ENCODE data around the gene TMEM256. TPM values are rescaled to one million over a fixed set of nuclear protein-coding genes. Genes with fewer than 3 reads are reported as not detected.

Gene TMEM256
- polyA plus RNA-seq, 3 donors, result 39.2 to 81.4 (median 72.6) TPM

- Histone ChIP-seq H3K4me2 (replicated peaks; ENCODE audit: extremely low read depth, low read length, poor library complexity, severe bottlenecking) (peak within 1 kb of the TSS; percentile 11), H4K20me1 (ENCODE audit: insufficient read depth, low read length) (no peaks in the 10 kb centered on the region), H3K4me1 (ENCODE audit: control insufficient read depth in 1 of 2, insufficient read depth in 2 of 2, low read length in 2 of 2) (peaks cover 12 to 22% of the 10 kb centered on the region in 2 donors), H2AFZ (ENCODE audit: insufficient read depth, low read depth, low read length, poor library complexity, severe bottlenecking) (no peak within 1 kb of the TSS), H3K9ac (ENCODE audit: insufficient read depth, low read length, poor library complexity, severe bottlenecking) (no peak within 1 kb of the TSS), H3K27ac (ENCODE audit: low read depth in 1 of 2, low read length in 2 of 2) (no peak within 1 kb of the TSS), H3K36me3 (replicated peaks in 1 of 2; ENCODE audit: control insufficient read depth in 1 of 2, insufficient read depth in 2 of 2, low read length in 2 of 2) (no peaks in the 10 kb centered on the region), H3K4me3 (replicated peaks in 1 of 3; ENCODE audit: low read depth in 2 of 3, low read length in 3 of 3) (no peak within 1 kb of the TSS), H3K9me3 (replicated peaks in 1 of 2; ENCODE audit: control insufficient read depth in 1 of 2, insufficient read depth in 1 of 2, low read length in 2 of 2) (no peaks in the 10 kb centered on the region), H3K79me2 (ENCODE audit: insufficient read depth, low read length) (peaks cover 3% of the 10 kb centered on the region), H3K27me3 (ENCODE audit: control insufficient read depth in 2 of 2, insufficient read depth in 2 of 2, low read length in 2 of 2) (peaks cover 4 to 37% of the 10 kb centered on the region in 2 donors)
- peaks cover 36 to 49% (median 46%) of the 10 kb centered on the region in 3 donors for H3K27me3 Mint-ChIP-seq (ENCODE audit: low read depth in 3 of 3)
- peaks cover 20% of the 10 kb centered on the region for H3K4me1 Mint-ChIP-seq
- DNase-seq, result no peak
- 7% methylated on average over 4 of the region's 12 CpGs for WGBS (ENCODE audit: insufficient coverage)
- no peak for TF ChIP-seq CTCF (IDR thresholded peaks at IDR 0.05)
- H3K36me3 Mint-ChIP-seq, result peaks cover 0 to 5% of the 10 kb centered on the region in 2 donors
- H3K27ac Mint-ChIP-seq, result peak within 1 kb of the TSS in 1 of 7 donors; percentile 84
- peaks cover 0 to 8% (median 3%) of the 10 kb centered on the region in 7 donors for H3K9me3 Mint-ChIP-seq
- H3K4me3 Mint-ChIP-seq, result peak within 1 kb of the TSS; percentile 34 to 71
- intact Hi-C loops (cut with micrococcal nuclease), result loop anchor here in 1 of 2 donors (10.0 kb wide), 1 partner anchor 193 kb away; the partner anchor contains the start of genes ACADVL and DLG4
These were observed 3.8 kb upstream of the TMEM256 start, which contains the start of gene NLGN2 for GRCh38 chr17:7407485-7408251. NLGN2 (plus strand) TSS chr17:7407845; CDS start chr17:7408256, 411 bp downstream.

DNA sequence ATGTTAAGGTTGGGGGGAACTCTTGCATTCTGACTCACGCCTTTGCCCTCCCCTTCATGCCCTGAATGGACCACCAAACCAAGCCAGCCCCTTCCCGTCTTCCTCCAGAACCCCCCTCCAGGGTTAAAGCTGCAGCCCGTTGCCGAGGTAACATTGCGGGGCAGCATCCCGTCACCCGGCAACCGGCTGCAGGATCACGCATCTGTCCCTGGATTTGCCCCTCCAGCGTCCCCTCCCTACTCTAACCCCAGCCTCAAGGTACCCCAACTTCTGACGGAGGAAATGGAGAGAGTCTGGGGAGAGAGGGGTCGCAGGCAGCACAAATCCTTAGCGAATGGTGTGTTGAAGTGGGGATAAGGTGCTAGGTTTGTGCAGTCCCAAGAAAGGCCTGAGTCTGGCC is 3.2 kb upstream of the TMEM256 start:
- Mint-ChIP-seq H3K27me3 (ENCODE audit: low read depth in 3 of 3) (peaks cover 36 to 49% (median 46%) of the 10 kb centered on the region in 3 donors), H3K9me3 (peaks cover 0 to 8% (median 3%) of the 10 kb centered on the region in 7 donors), H3K36me3 (peaks cover 0 to 5% of the 10 kb centered on the region in 2 donors), H3K4me1 (peaks cover 21% of the 10 kb centered on the region), H3K4me3 (peak overlapping the region in 1 of 2 donors; percentile 71), H3K27ac (peak overlapping the region in 1 of 7 donors; percentile 84)
- Histone ChIP-seq H3K27me3 (ENCODE audit: control insufficient read depth in 2 of 2, insufficient read depth in 2 of 2, low read length in 2 of 2) (peaks cover 4 to 37% of the 10 kb centered on the region in 2 donors), H3K4me3 (replicated peaks in 1 of 3; ENCODE audit: low read depth in 2 of 3, low read length in 3 of 3) (no peak overlapping the region), H3K4me2 (replicated peaks; ENCODE audit: extremely low read depth, low read length, poor library complexity, severe bottlenecking) (no peak overlapping the region), H3K9ac (ENCODE audit: insufficient read depth, low read length, poor library complexity, severe bottlenecking) (no peak overlapping the region), H2AFZ (ENCODE audit: insufficient read depth, low read depth, low read length, poor library complexity, severe bottlenecking) (no peak overlapping the region), H4K20me1 (ENCODE audit: insufficient read depth, low read length) (no peaks in the 10 kb centered on the region), H3K9me3 (replicated peaks in 1 of 2; ENCODE audit: control insufficient read depth in 1 of 2, insufficient read depth in 1 of 2, low read length in 2 of 2) (no peaks in the 10 kb centered on the region), H3K27ac (ENCODE audit: low read depth in 1 of 2, low read length in 2 of 2) (no peak overlapping the region), H3K4me1 (ENCODE audit: control insufficient read depth in 1 of 2, insufficient read depth in 2 of 2, low read length in 2 of 2) (peaks cover 13 to 24% of the 10 kb centered on the region in 2 donors), H3K36me3 (replicated peaks in 1 of 2; ENCODE audit: control insufficient read depth in 1 of 2, insufficient read depth in 2 of 2, low read length in 2 of 2) (no peaks in the 10 kb centered on the region), H3K79me2 (ENCODE audit: insufficient read depth, low read length) (peaks cover 3% of the 10 kb centered on the region)
- no peak for TF ChIP-seq CTCF (IDR thresholded peaks at IDR 0.05)
- 87% methylated on average over 3 of the region's 13 CpGs for WGBS (ENCODE audit: insufficient coverage)
- intact Hi-C loops (cut with micrococcal nuclease), result loop anchor here in 1 of 2 donors (10.0 kb wide), 1 partner anchor 192 kb away; the partner anchor contains the start of genes ACADVL and DLG4
- DNase-seq, result no peak

Measured in CD14-positive monocyte (primary cell).